HG03342 (cell line): ENCODE results near the gene STARD3.

Experiments
- ATAC-seq: cut with Tn5 transposase; IDR thresholded peaks from one replicate; pipeline ENCODE4 v1.9.1; 2021; ENCODE audit warnings: mild to moderate bottlenecking, moderate library complexity; ENCODE audit not compliant: unreplicated experiment

Gene STARD3

DNA sequence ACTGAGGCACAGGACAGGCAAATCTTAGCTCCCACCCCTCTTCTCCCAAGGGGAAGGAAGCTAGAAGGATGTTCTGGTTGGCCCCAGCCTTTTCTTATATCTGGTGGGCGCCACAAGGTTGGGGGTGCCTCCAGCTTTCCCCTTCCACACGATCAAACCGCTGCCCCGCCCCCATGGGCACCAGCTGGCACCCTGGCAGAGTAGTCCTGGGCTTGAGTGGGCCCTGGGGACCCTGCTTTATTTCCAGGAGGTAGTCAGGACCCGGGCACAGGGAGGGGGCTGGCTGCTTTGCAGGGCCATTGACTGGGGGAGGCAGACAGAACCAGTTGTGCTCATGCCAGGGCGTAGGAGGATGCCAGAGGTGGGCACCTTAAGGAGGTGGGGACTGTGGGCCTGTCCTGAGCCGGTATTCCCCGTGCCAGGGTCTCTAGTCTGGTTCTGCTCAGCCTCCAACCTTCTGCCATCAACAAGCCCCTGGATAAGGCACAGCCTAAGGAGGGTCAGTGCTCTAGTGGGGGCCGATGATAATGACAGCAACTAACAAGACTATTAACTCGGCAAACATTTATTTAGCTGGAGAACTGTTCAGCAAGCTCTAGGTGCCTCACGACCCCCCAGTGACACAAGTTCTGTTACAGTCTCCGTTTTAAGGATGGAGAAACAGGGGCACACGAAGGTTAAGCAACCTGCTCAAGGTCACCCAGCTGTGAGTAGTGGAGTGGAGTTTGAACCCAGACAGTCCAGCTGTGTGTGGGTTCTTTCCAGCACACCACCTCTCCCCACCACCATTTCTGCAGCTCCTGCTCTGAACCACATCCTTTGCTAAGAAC is 17.8 kb upstream of the STARD3 start:
- ATAC-seq: no peak

DNA sequence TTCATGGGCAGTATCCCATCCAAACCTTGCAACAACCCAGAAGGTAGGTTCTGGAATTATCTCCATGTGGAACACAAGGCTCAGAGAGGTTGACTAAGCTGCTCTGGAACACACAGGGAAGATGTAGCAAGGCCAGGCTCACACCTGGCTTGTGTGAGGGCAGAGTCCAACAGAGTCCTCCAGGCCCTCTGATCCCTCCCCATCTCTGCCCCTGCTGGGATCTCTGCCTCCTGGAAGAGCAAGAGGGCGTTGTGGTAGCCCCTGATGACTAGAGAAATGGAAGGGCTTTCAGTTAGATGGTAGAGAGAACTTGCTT is 17.2 kb upstream of the STARD3 start:
- no peak for ATAC-seq

DNA sequence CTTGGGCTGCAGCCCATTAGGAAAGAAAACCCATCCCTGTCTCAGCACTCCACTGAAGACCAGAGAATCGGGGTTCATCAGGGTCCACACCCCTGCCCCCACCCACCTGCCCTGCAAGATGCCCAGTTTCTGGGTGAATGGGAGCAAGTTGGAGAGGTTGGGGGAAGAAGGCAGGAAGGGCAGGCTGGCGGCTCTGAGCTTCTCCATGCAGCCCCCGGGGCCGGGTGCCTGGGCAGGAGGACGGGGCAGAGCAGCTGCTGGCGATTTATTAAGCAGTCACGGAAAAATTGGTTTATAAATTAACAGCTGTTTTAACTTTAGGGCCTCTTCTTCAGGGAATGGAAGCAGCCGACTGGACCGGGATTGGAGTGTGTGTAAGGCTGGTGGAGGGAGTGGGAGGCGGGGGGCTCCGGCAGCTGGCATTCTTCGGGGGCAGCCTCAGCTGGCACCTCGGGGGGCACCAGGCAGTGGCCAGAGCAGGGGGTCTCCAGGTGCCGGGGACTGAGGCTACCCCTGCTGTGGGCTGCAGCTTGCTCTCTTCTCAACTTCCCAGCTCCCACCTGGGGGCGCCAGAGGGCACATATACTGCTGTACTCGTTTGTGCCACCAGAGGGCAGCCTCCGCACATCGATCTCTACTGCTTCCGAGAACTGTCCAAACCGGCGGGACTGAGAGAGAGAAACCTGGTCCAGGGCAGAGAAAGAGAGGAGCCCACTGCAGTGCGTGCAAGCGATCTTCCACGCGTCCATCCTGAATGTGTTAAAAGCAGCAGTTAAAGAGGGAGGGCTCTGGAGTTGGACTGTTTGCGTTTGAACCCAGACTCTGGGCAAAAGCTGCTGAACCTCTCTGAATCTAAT is 15.2 kb upstream of the STARD3 start:
- ATAC-seq: peak; percentile 47

DNA sequence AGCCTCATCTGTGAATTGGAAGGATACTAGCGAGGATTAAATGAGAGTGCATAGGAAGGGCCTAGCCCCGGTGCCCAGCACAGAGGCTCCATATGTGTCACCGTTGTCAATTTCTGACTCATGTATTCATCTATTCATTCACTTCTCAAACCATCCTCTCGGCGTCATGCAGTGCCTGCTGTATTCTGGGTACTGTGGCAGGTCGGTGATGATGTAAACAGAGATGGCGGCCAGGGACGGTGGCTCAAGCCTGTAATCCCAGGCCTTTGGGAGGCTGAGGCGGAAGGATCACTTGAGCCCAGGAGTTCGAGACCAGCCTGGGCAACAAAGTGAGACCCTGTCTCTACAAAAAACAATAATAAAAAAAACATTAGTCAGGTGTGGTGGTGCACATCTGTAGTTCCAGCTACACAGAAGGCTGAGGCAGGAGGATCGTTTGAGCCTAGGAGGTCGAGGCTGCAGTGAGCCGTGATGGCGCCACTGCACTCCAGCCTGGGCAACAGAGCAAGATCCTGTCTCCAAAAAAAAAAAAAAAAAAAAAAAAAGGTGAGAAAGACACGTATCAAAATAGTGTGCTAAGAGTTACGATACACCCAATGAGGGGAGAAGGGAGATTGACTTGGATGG is 14.5 kb upstream of the STARD3 start:
- ATAC-seq: peak; percentile 54

DNA sequence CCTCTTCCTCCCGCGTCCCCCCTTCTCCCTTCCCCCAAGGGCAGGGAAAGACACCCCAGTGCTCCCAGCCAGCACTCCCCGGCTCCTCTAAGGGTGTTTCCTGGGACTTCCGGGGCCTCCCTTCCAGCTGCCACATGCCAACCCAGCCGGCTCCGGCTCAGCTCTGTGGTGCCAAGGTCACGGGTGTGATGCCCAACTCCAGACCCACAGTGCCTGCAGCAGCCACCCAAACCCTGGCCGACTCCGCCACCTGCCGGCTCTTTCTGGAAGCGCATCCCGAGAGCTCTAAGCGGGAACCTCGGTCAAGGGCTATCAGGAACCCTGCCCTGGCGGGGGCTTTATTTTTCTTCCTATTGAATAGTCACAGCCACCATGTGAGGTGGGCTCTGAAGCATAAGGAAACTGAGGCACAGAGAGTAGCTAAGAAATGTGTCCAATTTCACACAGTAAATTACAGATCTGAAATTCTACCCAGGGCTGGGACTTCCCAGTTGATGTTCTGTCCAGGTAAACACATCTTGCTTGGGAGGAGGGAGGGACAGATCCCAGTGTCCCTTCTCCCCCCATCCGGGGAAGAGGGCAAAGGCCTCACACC is 13.5 kb upstream of the STARD3 start:
- ATAC-seq: no peak

DNA sequence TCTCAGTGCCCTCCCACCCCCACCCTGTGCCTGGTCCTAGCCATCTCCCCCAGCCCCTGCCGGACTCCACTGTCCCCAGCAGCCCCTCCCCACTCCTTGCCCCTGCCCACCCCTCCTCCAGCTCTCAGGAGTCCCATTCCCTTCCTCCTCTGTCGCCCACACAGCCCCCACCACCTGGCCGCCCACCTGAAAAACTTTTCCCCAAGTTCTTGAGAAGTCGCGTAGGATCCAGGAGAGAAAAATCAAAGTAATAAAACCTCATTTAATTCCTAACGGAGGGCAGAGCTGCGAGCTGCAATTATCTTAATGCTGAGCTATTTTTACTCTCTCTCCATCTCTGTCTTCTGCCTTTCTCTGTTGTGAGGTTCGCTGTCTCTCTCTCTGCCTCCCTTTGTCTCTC is 12.6 kb upstream of the STARD3 start:
- ATAC-seq: no peak

DNA sequence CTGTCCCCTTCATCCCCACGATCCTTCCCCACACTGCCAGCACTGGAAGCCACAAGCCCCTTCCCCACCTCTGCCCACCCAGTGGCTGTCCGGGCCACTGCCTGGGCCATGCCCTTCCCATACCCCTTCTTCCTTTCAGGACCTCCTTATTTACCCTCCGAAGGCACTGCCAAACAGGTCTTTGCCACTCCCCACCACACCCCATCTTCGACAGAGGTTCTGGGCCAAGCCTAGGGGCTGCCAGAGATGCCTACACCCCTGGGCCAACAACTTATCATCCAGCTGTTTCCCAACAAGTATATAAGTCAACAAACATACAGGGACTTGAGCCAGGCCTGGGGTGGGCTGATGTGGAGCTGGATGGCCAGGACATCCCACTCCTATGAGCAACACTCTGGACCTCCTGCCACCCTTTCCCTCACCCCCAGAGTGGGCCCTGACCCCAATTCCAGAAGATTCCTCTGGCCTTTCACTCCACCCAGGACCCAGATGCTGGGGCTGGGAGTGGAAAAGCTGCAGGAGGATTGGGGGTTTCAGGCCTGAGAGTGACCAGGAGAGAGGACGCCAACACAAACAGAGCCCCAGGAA is 11.7 kb upstream of the STARD3 start:
- no peak for ATAC-seq

DNA sequence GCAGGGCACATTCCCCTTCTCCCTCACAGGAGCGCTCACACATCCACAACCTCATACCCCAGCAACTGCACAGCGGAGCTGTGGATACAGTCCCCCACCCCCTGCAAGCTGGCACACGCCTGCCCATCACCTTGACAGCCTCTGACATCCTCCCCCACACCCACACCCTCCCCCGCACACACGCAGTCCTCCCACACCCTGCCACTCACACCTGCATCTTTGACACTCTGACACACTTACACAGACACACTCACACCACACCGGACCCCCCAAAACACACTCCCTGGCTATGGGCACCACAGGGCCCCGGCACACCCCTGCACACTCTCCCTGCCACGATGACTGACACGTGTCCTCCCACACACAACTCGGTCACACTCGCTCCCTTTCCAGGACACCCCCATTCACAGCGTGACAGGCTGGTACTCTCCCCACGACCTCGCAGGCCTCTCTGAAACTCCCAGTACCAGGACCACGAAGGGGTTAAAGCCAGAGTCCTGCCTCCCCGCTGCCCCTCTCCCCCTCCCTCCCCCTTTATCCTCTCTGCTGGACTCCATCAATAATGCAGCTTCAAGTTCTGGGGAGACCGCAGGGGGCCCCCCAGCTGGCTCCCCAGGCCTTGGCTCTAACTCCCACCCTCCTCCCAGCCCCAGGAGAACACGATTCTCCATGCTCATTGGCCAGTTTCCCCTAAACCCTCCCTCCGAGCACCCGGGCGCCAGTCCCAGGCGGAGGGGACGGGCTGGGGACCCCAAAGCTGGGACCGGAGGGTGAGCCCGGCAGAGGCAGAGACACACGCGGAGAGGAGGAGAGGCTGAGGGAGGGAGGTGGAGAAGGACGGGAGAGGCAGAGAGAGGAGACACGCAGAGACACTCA is 10.5 kb upstream of the STARD3 start, which contains the start of gene PPP1R1B:
TSS of gene PPP1R1B (plus strand) at position 782 of the 876 bp plus-strand sequence. CDS start 441 bp downstream, outside the sequence.
- no peak for ATAC-seq

DNA sequence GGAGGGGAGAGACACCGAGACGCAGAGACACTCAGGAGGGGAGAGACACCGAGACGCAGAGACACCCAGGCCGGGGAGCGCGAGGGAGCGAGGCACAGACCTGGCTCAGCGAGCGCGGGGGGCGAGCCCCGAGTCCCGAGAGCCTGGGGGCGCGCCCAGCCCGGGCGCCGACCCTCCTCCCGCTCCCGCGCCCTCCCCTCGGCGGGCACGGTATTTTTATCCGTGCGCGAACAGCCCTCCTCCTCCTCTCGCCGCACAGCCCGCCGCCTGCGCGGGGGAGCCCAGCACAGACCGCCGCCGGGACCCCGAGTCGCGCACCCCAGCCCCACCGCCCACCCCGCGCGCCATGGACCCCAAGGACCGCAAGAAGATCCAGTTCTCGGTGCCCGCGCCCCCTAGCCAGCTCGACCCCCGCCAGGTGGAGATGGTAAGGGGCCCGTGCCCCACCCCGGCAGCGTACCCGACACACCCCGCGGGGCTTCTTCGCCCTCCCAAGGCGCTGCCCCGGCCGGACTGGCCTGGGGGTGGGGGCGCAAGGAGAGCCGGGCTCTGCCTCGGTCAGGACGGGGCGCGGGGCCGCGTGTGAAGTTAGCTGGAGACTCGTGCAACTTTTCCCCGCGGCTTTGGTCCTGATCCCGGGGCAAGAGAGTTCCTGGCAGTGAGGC is 9.8 kb upstream of the STARD3 start:
- ATAC-seq: no peak

DNA sequence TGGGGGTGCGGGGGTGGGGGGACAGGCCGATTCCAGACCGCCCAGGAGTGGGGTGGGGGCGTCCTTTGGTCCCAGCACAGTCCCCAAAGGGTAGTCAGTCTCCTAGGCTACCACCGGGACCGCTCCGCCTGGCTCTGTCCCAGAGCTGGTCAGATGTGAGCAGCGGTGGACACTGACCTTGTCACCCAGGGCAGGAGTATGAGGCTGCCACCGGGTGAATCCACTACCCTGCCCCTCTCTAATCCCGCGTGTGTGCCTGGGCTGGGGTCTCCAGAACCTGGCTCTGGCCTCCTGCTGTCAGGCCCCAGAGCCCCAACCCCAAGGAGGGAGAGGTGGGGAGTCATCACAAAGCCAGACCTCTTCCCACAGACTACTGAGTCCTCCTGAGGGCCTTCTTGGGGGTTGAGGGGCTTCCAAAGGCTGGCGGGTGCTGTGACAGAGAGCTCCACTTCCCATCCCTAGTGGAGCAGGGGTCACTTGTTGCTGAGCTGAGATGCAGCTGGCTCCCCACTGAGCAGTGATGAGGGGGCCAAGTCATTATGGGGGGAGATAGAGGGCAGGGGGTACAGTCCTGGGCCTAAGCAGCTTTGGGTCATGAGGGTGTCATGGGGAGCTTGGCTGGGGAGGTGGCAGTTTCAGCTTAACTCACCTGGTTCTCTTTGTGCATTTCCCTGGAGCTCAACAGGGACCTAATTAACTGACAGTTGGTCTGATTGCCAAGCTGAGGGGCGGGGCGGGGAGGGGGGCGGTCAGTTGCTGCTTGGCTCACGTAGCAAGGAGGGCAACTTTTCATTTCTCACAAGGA is 9.0 kb upstream of the STARD3 start:
- no peak for ATAC-seq

DNA sequence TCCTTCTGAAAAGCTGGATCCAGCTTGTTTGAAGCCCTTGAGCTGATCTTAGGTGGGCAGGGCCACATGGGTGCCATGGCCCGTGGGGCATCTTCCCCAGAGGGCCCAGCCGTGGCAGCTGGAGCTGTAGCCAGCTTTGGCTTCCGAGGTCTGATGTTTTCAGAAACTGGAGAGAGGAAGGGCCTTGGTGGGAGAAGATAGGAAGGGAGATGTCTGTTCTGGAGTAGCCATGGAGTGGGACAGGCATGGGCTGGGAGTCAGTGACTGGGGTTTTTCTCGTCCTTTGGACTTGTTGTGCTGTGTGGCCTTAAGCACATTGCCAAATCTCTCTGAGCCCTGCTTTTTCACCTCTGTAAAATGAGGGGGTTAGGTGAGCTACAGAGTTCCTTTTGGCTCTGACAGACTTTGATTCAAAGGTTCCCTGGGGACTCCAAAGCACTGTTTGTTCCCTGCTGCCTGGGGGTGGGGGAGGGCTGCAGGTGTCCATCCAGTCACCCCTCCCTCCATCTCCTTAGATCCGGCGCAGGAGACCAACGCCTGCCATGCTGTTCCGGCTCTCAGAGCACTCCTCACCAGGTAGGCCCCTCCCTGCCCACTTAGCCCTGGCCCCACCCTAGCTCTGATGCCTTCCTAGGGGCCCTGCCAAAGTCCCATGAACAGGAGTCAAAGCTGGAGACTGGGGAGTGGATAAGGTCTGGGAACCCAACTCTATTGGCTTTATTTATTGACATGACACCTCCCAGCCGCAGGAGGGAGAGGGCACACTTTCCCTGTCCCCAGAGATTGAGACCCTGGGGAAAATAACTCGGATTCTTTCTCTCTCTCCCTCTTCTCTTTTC is 8.1 kb upstream of the STARD3 start:
- no peak for ATAC-seq

DNA sequence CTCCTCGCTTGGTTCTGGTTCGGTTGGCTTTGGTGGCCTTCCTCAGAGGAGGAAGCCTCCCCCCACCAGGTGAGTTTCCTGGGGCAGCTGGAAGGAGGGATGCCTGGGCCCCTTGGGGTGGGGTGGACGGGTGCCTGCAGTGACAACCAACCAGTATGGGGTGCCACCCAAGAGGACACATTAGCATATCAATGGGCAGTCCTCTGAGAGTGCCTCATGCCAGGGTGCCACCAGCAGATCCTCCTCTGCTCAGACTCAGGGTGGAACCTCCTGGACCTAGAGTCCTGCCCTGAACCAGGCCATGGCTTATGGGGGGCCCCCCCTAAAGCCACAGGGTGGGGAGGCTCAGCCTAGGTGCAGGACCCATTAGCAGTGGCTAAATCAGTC is 7.5 kb upstream of the STARD3 start:
- no peak for ATAC-seq

DNA sequence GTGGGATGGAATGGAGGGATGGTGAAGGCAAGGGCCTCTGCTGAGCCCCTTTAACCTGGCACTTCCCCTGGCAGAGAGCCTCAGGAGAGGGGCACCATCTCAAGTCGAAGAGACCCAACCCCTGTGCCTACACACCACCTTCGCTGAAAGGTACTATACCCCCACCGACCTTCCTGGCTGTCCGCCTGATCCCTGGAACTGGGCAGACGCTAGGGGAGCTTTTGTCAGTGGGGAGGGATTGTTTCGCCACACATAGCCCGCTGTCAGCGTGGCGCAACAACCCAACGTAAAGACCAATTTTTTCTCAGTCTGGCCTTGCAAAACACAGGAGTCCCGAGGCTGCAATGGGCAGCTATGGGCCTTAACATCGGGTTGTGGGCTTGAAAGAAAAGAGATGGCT is 7.0 kb upstream of the STARD3 start:
- no peak for ATAC-seq

DNA sequence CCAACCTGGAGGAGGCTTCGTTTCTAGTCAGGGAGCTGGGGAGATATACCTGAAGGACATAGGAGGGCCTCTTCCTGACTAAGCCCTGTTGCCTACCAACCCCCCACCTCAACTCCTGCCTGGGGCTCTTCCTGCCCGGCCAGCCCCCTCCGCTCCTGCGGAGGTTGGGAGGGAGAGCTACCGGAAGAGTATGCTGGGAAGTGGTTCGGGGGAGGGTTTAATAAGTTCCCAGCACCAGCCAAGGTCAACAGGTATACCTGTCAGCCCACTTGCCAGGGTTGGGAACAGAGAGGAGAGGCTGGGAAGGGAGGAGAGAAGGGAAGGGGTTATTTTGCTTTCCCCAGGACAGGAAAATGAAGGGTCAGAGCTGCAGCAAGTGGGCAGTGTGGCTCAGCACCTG is 5.5 kb upstream of the STARD3 start:
- no peak for ATAC-seq

DNA sequence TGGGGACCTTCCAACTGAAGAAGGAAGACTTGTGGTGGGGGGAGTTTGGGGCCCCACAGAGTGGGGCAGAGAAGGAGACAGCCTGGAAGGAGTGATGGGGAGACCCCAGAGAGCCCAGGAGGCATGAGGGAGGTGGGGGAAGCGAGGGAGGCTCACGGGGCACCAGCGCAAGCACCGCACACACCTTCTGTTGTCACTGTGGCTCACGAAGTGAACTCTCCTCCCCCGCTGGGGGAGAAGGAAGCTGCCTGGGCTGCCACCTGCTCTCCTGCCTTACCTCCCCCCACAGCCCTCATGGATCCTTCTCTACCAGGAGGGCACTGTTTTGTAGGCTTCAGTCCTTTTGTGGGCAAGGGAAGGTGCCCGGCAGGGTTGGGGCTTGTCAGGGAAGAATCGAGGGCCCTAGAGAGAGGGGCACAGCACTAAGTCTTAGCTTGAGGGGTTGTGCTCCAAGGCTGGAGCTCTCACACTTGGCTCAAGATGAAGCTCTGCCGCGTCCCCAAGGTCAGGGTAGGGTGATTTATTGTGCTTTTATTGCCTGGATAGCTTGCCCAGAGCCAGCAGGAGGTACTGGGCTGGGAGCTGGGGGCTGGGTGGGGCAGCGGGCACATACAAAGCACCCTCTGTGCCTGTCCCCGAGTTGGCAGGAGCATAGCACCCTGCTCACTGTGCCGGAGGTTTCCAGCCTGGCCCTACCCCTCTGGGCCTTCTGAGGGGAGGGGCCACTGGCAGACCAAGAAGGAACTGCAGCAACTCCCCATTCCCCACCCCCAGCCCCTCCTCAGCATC is 4.6 kb upstream of the STARD3 start:
- ATAC-seq: no peak

DNA sequence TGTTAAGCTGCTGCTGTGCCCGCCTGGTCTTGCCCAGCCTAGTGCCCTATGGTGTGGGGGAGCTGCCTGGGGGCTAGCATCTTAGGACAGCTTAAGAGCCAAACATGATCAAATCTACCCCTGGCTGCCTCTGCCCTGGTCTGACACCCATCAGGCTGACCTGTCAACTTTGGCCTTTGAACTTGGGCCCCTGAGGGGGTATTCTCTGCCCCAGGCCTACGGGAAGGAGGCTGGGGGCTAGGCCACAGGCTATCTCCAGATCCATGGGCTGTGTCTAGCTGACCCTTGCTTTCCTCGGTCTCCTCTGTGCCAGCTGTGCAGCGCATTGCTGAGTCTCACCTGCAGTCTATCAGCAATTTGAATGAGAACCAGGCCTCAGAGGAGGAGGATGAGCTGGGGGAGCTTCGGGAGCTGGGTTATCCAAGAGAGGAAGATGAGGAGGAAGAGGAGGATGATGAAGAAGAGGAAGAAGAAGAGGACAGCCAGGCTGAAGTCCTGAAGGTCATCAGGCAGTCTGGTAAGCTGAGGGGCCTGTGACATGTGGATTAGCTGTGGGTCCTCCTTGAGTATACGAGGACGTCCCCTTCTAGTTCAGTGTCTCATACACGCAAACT is 3.3 kb upstream of the STARD3 start:
- no peak for ATAC-seq
